ENCODE results near the gene RBMS3. TPM values are rescaled to one million over a fixed set of nuclear protein-coding genes. Genes with fewer than 3 reads are reported as not detected.

The RBMS3 gene
- total RNA-seq, 1 experiment from 2014 or later, result 5.9 TPM

- ChIA-PET CTCF (no interaction called here), POLR2A (ENCODE audit: low non-redundant PET) (no interaction called here)
- Histone ChIP-seq H3K27ac (ENCODE audit: low read depth, low read length, poor library complexity, severe bottlenecking) (no peak overlapping the region), H3K4me1 (ENCODE audit: insufficient read depth, low read length, poor library complexity, severe bottlenecking) (peaks cover 11% of the 10 kb centered on the region), H3K4me3 (ENCODE audit: low read depth, low read length, poor library complexity, severe bottlenecking) (no peak overlapping the region), H3K9me3 (ENCODE audit: low read depth, low read length, poor library complexity, severe bottlenecking) (no peaks in the 10 kb centered on the region), H3K36me3 (ENCODE audit: insufficient read depth, low read length, poor library complexity, severe bottlenecking) (no peaks in the 10 kb centered on the region), H3K27me3 (replicated peaks; ENCODE audit: insufficient read depth, low read depth, low read length, poor library complexity) (no peaks in the 10 kb centered on the region)
- TF ChIP-seq EZH2 (IDR thresholded peaks at IDR 0.05; ENCODE audit: borderline replicate concordance, low read depth, low read length, poor library complexity, severe bottlenecking) (no peak), CTCF (conservative IDR thresholded peaks at IDR 0.05; ENCODE audit: low read depth, low read length) (no peak)
- no TSS peak for BruUV-seq (replicated peaks)
- intact Hi-C loops (cut with micrococcal nuclease; ENCODE audit: unreplicated experiment), result no loop called here
- no peak for DNase-seq (ENCODE audit: low spot score)
Observed at GRCh38 chr3:29297998-29298397, 17.1 kb downstream of the RBMS3 start.

GRCh38 chr3:29301332-29302019, 20.6 kb downstream of the RBMS3 start:
- no peaks in the 10 kb centered on the region for H3K27me3 ChIP-seq (replicated peaks; ENCODE audit: insufficient read depth, low read depth, low read length, poor library complexity)
- no peak for TF ChIP-seq EZH2 (IDR thresholded peaks at IDR 0.05; ENCODE audit: borderline replicate concordance, low read depth, low read length, poor library complexity, severe bottlenecking)
- TF ChIP-seq CTCF (conservative IDR thresholded peaks at IDR 0.05; ENCODE audit: low read depth, low read length), result no peak
- POLR2A ChIA-PET (ENCODE audit: low non-redundant PET), result no interaction called here
- H3K4me3 ChIP-seq (ENCODE audit: low read depth, low read length, poor library complexity, severe bottlenecking), result no peak overlapping the region
- intact Hi-C loops (cut with micrococcal nuclease; ENCODE audit: unreplicated experiment), result no loop called here
- no peak for DNase-seq (ENCODE audit: low spot score)
- no TSS peak for BruUV-seq (replicated peaks)
- CTCF ChIA-PET, result no interaction called here
- no peaks in the 10 kb centered on the region for H3K9me3 ChIP-seq (ENCODE audit: low read depth, low read length, poor library complexity, severe bottlenecking)
- no peak overlapping the region for H3K27ac ChIP-seq (ENCODE audit: low read depth, low read length, poor library complexity, severe bottlenecking)
- peaks cover 11% of the 10 kb centered on the region for H3K4me1 ChIP-seq (ENCODE audit: insufficient read depth, low read length, poor library complexity, severe bottlenecking)
- H3K36me3 ChIP-seq (ENCODE audit: insufficient read depth, low read length, poor library complexity, severe bottlenecking), result no peaks in the 10 kb centered on the region

- H3K27ac ChIP-seq (ENCODE audit: low read depth, low read length, poor library complexity, severe bottlenecking), result no peak overlapping the region
- ChIA-PET CTCF (no interaction called here), POLR2A (ENCODE audit: low non-redundant PET) (no interaction called here)
- intact Hi-C loops (cut with micrococcal nuclease; ENCODE audit: unreplicated experiment), result no loop called here
- H3K9me3 ChIP-seq (ENCODE audit: low read depth, low read length, poor library complexity, severe bottlenecking), result no peaks in the 10 kb centered on the region
- no peaks in the 10 kb centered on the region for H3K27me3 ChIP-seq (replicated peaks; ENCODE audit: insufficient read depth, low read depth, low read length, poor library complexity)
- no TSS peak for BruUV-seq (replicated peaks)
- H3K36me3 ChIP-seq (ENCODE audit: insufficient read depth, low read length, poor library complexity, severe bottlenecking), result no peaks in the 10 kb centered on the region
- H3K4me3 ChIP-seq (ENCODE audit: low read depth, low read length, poor library complexity, severe bottlenecking), result no peak overlapping the region
- H3K4me1 ChIP-seq (ENCODE audit: insufficient read depth, low read length, poor library complexity, severe bottlenecking), result peaks cover 11% of the 10 kb centered on the region
- no peak for DNase-seq (ENCODE audit: low spot score)
- TF ChIP-seq EZH2 (IDR thresholded peaks at IDR 0.05; ENCODE audit: borderline replicate concordance, low read depth, low read length, poor library complexity, severe bottlenecking) (no peak), CTCF (conservative IDR thresholded peaks at IDR 0.05; ENCODE audit: low read depth, low read length) (no peak)
Observed at GRCh38 chr3:29302619-29303018, 21.7 kb downstream of the RBMS3 start.

Measured in A673 (cell line).